Activated CD4-positive, alpha-beta T cell treated with anti-CD3 and anti-CD28 coated beads, Interleukin-2, amount 10 ng/mL, durations not matched to agents 7 days and 5 days (primary cell): ENCODE measurements around the gene ZNRD2. TPM values are rescaled to one million over a fixed set of nuclear protein-coding genes. Genes with fewer than 3 reads are reported as not detected.

Source experiments
- CTCF ChIA-PET: fragments of 350-600 bp; sonication (Branson Sonifier 250); formaldehyde crosslinking; loops from one replicate; lab custom pipeline; 2021; ENCODE audit warnings: antibody characterized with exemption; lab: Charles Lee
- POLR2A ChIA-PET: fragments of 350-600 bp; sonication (Branson Sonifier 250); formaldehyde crosslinking; loops from one replicate; lab custom pipeline; 2021; ENCODE audit warnings: antibody characterized with exemption; lab: Charles Lee
- DNase-seq: peaks from one replicate; pipeline ENCODE4 v3.0.0-alpha.2; 2020
- H3K27ac Mint-ChIP-seq: one replicate; pipeline ENCODE4 v1.8.0; 2021; ENCODE audit warnings: mild to moderate bottlenecking, moderate library complexity, mixed read lengths
- H3K27me3 Mint-ChIP-seq: one replicate; pipeline ENCODE4 v1.8.0; 2021; ENCODE audit warnings: mixed read lengths
- H3K36me3 Mint-ChIP-seq: one replicate; pipeline ENCODE4 v1.8.0; 2021; ENCODE audit warnings: low read depth, mixed read lengths
- H3K4me1 Mint-ChIP-seq: one replicate; pipeline ENCODE4 v1.8.0; 2021; ENCODE audit warnings: mixed read lengths
- H3K4me3 Mint-ChIP-seq: one replicate; pipeline ENCODE4 v1.8.0; 2021; ENCODE audit warnings: mild to moderate bottlenecking, moderate library complexity, mixed read lengths
- H3K9me3 Mint-ChIP-seq: one replicate; pipeline ENCODE4 v1.8.0; 2021; ENCODE audit warnings: mixed read lengths
- total RNA-seq, 2 experiments: library from RNA; stranded (reverse); gene quantifications; one replicate each; pipeline ENCODE4 v1.2.3, GENCODE V29; 2021

ZNRD2 gene
- total RNA-seq, 2 experiments from 2014 or later, result 32.4 to 35.4 TPM

GRCh38 chr11:65553301-65554001, 16.8 kb upstream of the ZNRD2 start:
- Mint-ChIP-seq H3K27ac (peak overlapping the region; percentile 75), H3K4me1 (peaks cover 68% of the 10 kb centered on the region)
- POLR2A ChIA-PET, result no interaction called here

GRCh38 chr11:65554057-65554818, 16.0 kb upstream of the ZNRD2 start:
- Mint-ChIP-seq H3K36me3 (peaks cover 15% of the 10 kb centered on the region), H3K27me3 (no peaks in the 10 kb centered on the region), H3K4me3 (peak overlapping the region; percentile 58), H3K9me3 (no peaks in the 10 kb centered on the region), H3K4me1 (peaks cover 62% of the 10 kb centered on the region), H3K27ac (peak overlapping the region; percentile 84)
- ChIA-PET POLR2A (no interaction called here), CTCF (interaction anchor here (1.2 to 4.5 kb wide), 5 partner anchors 11 to 52 kb away, joined by 3 to 37 read pairs (median 4); partner anchors contain the start of genes FAM89B and ZNRD2)
- no peak for DNase-seq

More at GRCh38 chr11:65553301-65554001, 16.8 kb upstream of the ZNRD2 start:
- Mint-ChIP-seq H3K9me3 (no peaks in the 10 kb centered on the region), H3K4me3 (peak overlapping the region; percentile 56), H3K36me3 (peaks cover 20% of the 10 kb centered on the region), H3K27me3 (no peaks in the 10 kb centered on the region)
- CTCF ChIA-PET, result interaction anchor here (1.2 to 4.5 kb wide), 4 partner anchors 12 to 22 kb away, joined by 3 to 37 read pairs (median 22); partner anchors contain the start of genes FAM89B and ZNRD2
- DNase-seq, result peak; percentile 89

- Mint-ChIP-seq H3K36me3 (peaks cover 11% of the 10 kb centered on the region), H3K9me3 (no peaks in the 10 kb centered on the region), H3K27me3 (no peaks in the 10 kb centered on the region), H3K4me3 (peak overlapping the region; percentile 58), H3K27ac (peak overlapping the region; percentile 84), H3K4me1 (peaks cover 64% of the 10 kb centered on the region)
- DNase-seq, result no peak
- POLR2A ChIA-PET, result no interaction called here
- CTCF ChIA-PET, result interaction anchor here (1.0 to 1.6 kb wide), 4 partner anchors 11 to 53 kb away, joined by 3 to 4 read pairs (median 4); no protein-coding TSS in a partner anchor
Measured at GRCh38 chr11:65554842-65555430, 15.3 kb upstream of the ZNRD2 start.

- ChIA-PET CTCF (interaction anchor here (1.0 to 1.7 kb wide), 6 partner anchors 10 to 54 kb away, joined by 3 to 6 read pairs (median 4); no protein-coding TSS in a partner anchor), POLR2A (no interaction called here)
- DNase-seq, result no peak
- H3K4me3 Mint-ChIP-seq, result peak overlapping the region; percentile 76
- no peaks in the 10 kb centered on the region for H3K27me3 Mint-ChIP-seq
- H3K9me3 Mint-ChIP-seq, result no peaks in the 10 kb centered on the region
- H3K4me1 Mint-ChIP-seq, result peaks cover 72% of the 10 kb centered on the region
- H3K36me3 Mint-ChIP-seq, result peaks cover 10% of the 10 kb centered on the region
- H3K27ac Mint-ChIP-seq, result peak overlapping the region; percentile 84
Measured at GRCh38 chr11:65555693-65556231, 14.5 kb upstream of the ZNRD2 start.

- Mint-ChIP-seq H3K4me3 (peak overlapping the region; percentile 76), H3K36me3 (peaks cover 3% of the 10 kb centered on the region), H3K27me3 (no peaks in the 10 kb centered on the region), H3K27ac (peak overlapping the region; percentile 91), H3K9me3 (no peaks in the 10 kb centered on the region), H3K4me1 (peaks cover 66% of the 10 kb centered on the region)
- ChIA-PET CTCF (interaction anchor here (0.5 to 1.7 kb wide), 8 partner anchors 10 to 1377 kb away, joined by 3 to 6 read pairs (median 4); partner anchors contain the start of gene FAM89B), POLR2A (no interaction called here)
- DNase-seq, result no peak
Measured at GRCh38 chr11:65556470-65557279, 13.6 kb upstream of the ZNRD2 start.

- H3K4me3 Mint-ChIP-seq, result peak overlapping the region; percentile 76
- POLR2A ChIA-PET, result no interaction called here
- H3K27me3 Mint-ChIP-seq, result no peaks in the 10 kb centered on the region
Measured at GRCh38 chr11:65557280-65558001, 12.8 kb upstream of the ZNRD2 start.

GRCh38 chr11:65558002-65558929, 12.0 kb upstream of the ZNRD2 start, which contains the start of gene LTBP3:
LTBP3 (minus strand) TSS chr11:65558359; CDS start chr11:65557959, 400 bp downstream.
- H3K27me3 Mint-ChIP-seq, result no peaks in the 10 kb centered on the region
- ChIA-PET POLR2A (no interaction called here), CTCF (interaction anchor here (0.5 to 10.2 kb wide), 7 partner anchors 9 to 525 kb away, joined by 3 to 66 read pairs (median 3); partner anchors contain the start of genes FAM89B and ZNRD2)
- H3K9me3 Mint-ChIP-seq, result no peaks in the 10 kb centered on the region
- peaks cover 57% of the 10 kb centered on the region for H3K4me1 Mint-ChIP-seq
- peak within 1 kb of the TSS; percentile 76 for H3K4me3 Mint-ChIP-seq
- no peaks in the 10 kb centered on the region for H3K36me3 Mint-ChIP-seq
- peak within 1 kb of the TSS; percentile 91 for H3K27ac Mint-ChIP-seq
- no peak for DNase-seq

More at GRCh38 chr11:65557280-65558001, 12.8 kb upstream of the ZNRD2 start:
- no peaks in the 10 kb centered on the region for H3K36me3 Mint-ChIP-seq
- CTCF ChIA-PET, result interaction anchor here (0.6 to 1.7 kb wide), 6 partner anchors 10 to 1377 kb away, joined by 3 to 6 read pairs (median 4); partner anchors contain the start of gene FAM89B
- DNase-seq, result no peak
- H3K9me3 Mint-ChIP-seq, result no peaks in the 10 kb centered on the region
- H3K27ac Mint-ChIP-seq, result peak overlapping the region; percentile 91
- peaks cover 60% of the 10 kb centered on the region for H3K4me1 Mint-ChIP-seq

- ChIA-PET CTCF (interaction anchor here (0.6 to 10.2 kb wide), 6 partner anchors 8 to 525 kb away, joined by 3 to 66 read pairs (median 3); partner anchors contain the start of genes FAM89B and ZNRD2), POLR2A (no interaction called here)
- peak overlapping the region; percentile 51 for H3K4me3 Mint-ChIP-seq
- H3K27me3 Mint-ChIP-seq, result no peaks in the 10 kb centered on the region
- DNase-seq, result no peak
- peaks cover 61% of the 10 kb centered on the region for H3K4me1 Mint-ChIP-seq
- H3K27ac Mint-ChIP-seq, result peak overlapping the region; percentile 77
- H3K9me3 Mint-ChIP-seq, result no peaks in the 10 kb centered on the region
- no peaks in the 10 kb centered on the region for H3K36me3 Mint-ChIP-seq
Measured at GRCh38 chr11:65558930-65559509, 11.3 kb upstream of the ZNRD2 start.

- H3K27me3 Mint-ChIP-seq, result no peaks in the 10 kb centered on the region
- ChIA-PET POLR2A (no interaction called here), CTCF (interaction anchor here (1.0 to 10.2 kb wide), 8 partner anchors 8 to 34 kb away, joined by 3 to 66 read pairs (median 5); partner anchors contain the start of genes FAM89B and ZNRD2)
- peak overlapping the region; percentile 77 for H3K27ac Mint-ChIP-seq
- peak overlapping the region; percentile 50 for H3K4me3 Mint-ChIP-seq
- H3K36me3 Mint-ChIP-seq, result no peaks in the 10 kb centered on the region
- H3K4me1 Mint-ChIP-seq, result peaks cover 57% of the 10 kb centered on the region
- no peaks in the 10 kb centered on the region for H3K9me3 Mint-ChIP-seq
- no peak for DNase-seq
Measured at GRCh38 chr11:65559535-65559934, 10.7 kb upstream of the ZNRD2 start.
